Skin of body (tissue), 2 donors: ENCODE data around the gene MMP21. TPM values are rescaled to one million over a fixed set of nuclear protein-coding genes. Genes with fewer than 3 reads are reported as not detected.

ENCODE experiments used
- DNase-seq: peaks from one replicate; lab custom pipeline; 2025; lab: John Stamatoyannopoulos, UW
- total RNA-seq: library from RNA; depleted of rRNA; stranded (reverse); fragments of >200 nt; gene quantifications from one replicate; pipeline ENCODE4 v1.2.3, GENCODE V29; 2014

MMP21 gene, protein sequence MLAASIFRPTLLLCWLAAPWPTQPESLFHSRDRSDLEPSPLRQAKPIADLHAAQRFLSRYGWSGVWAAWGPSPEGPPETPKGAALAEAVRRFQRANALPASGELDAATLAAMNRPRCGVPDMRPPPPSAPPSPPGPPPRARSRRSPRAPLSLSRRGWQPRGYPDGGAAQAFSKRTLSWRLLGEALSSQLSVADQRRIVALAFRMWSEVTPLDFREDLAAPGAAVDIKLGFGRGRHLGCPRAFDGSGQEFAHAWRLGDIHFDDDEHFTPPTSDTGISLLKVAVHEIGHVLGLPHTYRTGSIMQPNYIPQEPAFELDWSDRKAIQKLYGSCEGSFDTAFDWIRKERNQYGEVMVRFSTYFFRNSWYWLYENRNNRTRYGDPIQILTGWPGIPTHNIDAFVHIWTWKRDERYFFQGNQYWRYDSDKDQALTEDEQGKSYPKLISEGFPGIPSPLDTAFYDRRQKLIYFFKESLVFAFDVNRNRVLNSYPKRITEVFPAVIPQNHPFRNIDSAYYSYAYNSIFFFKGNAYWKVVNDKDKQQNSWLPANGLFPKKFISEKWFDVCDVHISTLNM
- 0.20 TPM for total RNA-seq

GRCh38 chr10:125775491-125776106 lies at the start of gene MMP21:
TSS of gene MMP21 (minus strand) at chr10:125775821. CDS start at chr10:125775821, 0 bp downstream.
- no peak for DNase-seq

DNA sequence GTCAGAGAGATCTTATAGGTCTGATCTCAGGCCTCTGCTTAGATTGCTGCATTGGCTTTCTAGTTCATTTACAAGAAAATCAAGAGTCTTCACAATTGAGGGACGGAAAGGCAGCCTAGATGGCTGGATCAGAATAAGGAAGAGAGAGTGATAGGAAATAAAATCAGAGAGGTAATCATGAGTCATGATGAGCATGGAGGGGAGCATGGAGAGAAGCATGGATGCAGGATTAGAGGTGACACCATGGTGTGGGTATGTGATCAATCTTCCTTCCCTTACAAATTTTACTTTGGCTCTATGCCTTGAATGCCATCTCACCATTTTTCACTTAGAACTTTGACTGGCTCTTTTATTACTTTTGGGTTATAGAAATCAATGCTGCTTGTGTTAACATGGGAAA lies 49.1 kb upstream of the MMP21 start:
- no peak for DNase-seq

- no peak for DNase-seq
These were observed 48.1 kb upstream of the MMP21 start for GRCh38 chr10:125823663-125824251.

DNA sequence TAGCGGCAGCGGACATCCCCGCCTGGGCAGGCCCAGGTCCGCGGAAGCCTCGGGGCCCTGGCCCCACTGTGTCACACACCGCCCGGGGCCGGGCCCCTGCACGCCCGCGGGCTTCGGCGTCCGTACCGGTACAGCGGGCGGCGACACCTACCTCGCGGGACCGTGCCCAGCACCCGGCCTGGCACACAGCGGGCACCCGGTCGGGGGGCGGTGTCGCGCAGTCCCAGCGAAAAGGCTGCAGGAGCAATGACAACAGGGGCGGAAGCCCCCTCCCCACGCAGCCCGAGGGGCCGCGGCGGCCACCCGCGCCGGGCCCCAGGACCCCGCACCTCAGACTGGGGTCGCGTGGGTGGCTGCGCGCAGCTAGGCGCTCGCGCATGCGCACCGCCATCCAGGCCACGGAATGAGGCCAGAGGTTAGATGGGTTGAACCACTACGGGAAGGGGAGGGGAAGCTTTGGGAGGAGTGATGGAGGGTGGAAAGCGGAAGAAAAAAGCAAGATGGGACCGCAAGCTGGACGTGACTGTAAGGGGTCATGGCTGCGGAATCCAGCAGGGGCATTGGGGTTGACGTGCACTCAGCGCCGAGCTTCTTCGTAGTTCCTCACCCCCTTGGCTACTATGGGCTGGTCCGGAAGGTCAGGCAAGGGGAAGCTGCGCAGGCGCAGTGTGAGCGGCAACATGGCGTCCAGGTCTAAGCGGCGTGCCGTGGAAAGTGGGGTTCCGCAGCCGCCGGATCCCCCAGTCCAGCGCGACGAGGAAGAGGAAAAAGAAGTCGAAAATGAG lies 47.4 kb upstream of the MMP21 start, which contains the start of the genes BCCIP and UROS:
Gene BCCIP, plus strand, starts transcription at position 669 of the 785 bp plus-strand sequence. Its CDS starts 12 bp downstream, at position 681.
Gene UROS, minus strand, starts transcription at position 381 of the 785 bp plus-strand sequence. CDS start 6,759 bp downstream, outside the sequence.
- peak; percentile 96 for DNase-seq

- DNase-seq, result no peak
These were observed 45.1 kb upstream of the MMP21 start for GRCh38 chr10:125820701-125821100.

GRCh38 chr10:125817337-125817946 lies 41.8 kb upstream of the MMP21 start:
- no peak for DNase-seq

GRCh38 chr10:125816548-125816947 lies 40.9 kb upstream of the MMP21 start:
- DNase-seq, result no peak

- no peak for DNase-seq
These were observed 40.1 kb upstream of the MMP21 start for GRCh38 chr10:125815764-125816163.

DNA sequence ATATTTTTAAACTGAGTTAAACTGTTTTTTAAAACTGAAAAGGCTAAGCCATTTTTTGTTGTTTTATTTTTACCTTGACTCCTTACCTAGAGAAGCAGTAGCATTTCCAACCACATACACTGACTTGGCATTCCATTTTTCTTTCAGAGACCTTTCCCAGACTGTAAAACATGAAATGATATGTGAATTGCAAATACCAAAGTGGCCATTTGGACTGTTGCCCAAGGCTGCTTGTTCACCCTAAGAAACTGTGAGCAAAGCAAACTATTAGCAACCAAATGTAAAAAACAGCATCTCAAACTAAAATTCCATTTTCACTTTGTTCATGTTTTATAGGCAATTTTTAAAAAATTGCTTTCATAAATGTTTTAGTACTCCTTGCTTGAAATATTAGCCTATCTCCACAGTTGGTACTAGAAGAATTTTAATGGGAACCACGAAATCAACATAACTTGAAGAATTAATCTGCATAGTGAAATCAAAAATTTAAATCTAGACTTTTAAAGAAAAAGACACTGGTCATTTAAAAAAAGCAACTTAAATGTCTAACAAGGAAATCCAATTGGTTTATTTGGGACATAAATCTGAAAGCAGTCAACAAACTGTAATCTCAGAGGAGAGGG lies 36.6 kb upstream of the MMP21 start:
- DNase-seq, result no peak

DNA sequence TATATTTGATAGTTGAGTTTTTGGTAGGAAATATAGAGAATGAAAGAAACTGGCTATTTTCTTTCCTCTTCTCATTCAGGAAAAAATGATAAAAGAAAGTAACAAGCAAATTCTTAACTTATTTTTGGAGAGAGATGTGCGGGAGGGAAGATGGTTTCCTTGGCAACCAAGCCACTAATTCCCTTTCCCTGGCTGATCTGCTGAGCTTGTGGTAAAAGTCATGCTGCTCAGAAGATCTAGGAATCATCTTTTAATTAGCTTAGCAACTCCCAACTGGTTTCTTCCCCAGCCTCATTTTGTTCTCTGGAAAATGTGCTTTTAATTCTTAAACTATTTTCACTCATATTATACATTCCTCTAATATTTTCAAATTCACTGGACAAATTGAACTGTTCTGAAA lies 35.6 kb upstream of the MMP21 start:
- peak; percentile 64 for DNase-seq

DNA sequence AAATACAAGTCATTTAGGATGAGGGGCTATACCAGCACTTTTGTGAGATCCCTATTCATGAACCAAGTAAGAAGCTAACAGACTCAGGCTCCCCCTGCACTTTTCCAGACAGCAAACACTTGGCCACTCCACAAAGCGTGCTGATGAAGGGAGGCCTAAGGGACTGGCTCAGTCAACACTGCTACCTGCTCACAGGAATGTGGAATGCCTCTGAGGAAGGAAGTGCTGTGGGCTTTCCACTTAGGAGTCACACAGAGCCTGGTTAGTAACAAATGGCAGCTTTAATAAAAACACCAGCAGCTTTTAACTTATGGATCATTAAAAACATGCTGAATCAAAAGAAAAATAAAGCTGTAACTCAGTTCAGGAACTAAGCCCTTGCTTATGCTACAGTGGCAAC lies 32.4 kb upstream of the MMP21 start:
- DNase-seq, result no peak

DNA sequence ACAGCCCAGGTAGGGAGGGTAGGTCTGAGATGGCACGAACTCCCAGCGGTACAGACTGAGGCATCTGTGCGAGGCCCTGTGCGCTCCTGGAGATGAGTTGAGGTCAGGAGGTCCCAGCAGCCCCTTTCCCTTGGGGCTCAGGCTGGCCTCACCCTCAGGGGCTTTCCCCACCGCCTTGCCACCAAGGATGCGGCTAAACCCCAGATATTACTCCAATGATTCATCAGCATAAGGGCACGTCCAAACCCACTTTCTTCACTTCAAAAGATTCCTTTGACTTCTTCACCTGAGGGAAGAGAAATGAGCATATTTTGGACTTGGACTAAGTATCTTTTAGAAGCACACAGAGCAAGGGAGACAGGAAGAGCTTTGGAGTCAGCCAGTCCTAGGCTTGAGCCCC lies 27.1 kb upstream of the MMP21 start:
- no peak for DNase-seq

DNA sequence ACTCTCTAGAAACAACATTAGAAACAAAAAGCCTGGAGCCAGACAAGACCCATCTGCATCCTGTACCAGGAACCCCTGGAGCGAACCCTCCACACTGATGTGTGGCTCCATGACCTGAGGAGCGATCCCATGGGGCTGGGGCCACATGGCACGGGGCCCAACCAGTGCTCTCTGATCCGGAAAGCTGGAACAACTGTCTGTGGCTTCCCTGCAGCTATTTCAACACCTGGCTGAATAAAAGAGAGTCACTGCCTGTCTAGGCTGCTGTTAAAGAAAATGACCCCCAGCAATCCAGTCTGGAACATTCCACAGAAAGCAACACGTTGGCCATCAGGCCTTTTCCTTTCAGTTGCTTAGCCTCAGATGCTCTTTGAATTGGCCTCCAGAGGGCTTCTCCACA lies 26.5 kb upstream of the MMP21 start:
- DNase-seq, result no peak

DNA sequence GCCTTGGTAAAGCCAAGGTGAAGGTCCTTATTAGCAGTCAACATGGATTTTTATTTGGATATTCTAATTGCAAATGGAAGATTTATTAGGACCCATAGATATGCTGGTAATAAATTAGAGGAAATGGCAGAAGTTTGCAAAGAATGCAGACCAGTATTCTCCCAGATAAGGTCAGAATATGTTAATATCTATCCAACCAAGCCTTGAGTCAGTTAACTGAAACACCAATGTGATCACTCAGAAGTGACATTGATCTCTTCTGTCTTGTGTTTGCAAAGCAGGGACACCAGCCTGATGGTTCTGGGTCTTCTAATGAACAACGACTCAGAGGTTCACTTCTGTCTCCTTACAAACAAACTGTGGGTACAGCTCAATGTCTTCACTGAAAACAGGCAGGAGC lies 26.0 kb upstream of the MMP21 start:
- no peak for DNase-seq

GRCh38 chr10:125799451-125800182 lies 24.0 kb upstream of the MMP21 start:
- DNase-seq, result no peak

GRCh38 chr10:125797994-125798662 lies 22.5 kb upstream of the MMP21 start:
- no peak for DNase-seq

DNA sequence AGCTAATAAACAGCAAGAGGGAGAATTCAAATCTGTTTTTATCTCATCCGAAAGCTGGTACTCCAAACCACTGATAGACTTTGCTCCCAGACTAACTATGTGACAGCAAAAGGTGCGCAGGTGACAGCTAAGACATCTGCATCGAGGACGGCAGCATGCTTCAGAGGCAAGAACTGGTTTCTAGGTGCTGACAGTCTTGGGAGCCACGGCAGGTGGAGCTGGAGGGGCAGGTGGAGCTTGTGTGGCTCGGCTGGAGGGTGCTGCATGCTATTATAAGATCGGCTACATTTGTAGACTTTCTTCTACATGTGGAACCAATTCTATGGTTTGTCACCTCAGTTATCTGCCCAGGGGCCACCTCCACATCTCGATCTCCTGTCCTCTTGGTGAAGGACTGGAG lies 21.8 kb upstream of the MMP21 start:
- DNase-seq, result no peak

GRCh38 chr10:125795637-125796190 lies 20.1 kb upstream of the MMP21 start:
- no peak for DNase-seq

DNA sequence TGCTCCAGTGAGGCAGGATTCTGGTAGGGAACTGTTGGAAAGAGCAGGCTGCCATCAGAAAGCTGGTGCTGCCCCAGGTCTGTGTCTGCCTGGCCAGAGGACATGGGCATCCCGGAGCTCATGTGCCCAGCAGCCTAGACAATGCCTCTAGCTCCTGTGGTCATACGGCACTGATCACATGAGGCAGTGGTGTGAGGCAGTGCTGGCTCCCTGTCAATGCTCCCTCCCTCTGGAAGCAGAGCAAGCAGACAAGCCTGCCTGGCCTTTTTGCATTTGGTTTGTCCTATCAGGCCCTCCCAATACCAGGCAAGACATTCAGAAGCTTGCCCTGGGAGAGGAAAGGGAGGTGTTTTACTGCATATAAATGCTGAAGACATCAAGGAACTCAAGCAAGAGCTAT lies 19.5 kb upstream of the MMP21 start:
- no peak for DNase-seq
